Common myeloid progenitor, CD34-positive (primary cell): ENCODE results near the gene PRUNE1.

ENCODE experiments used
- CTCF ChIA-PET: fragments of 350-600 bp; sonication (Branson Sonifier 250); formaldehyde crosslinking; loops from one replicate; lab custom pipeline; 2021; ENCODE audit warnings: antibody characterized with exemption; lab: Charles Lee
- POLR2A ChIA-PET: fragments of 350-600 bp; sonication (Branson Sonifier 250); formaldehyde crosslinking; loops from one replicate; lab custom pipeline; 2021; ENCODE audit warnings: antibody characterized with exemption; lab: Charles Lee
- DNase-seq, 3 donors: peaks; one replicate each; pipeline versions ENCODE4 v3.0.0 to v3.0.0-alpha.2; 2013
- H3K27ac ChIP-seq, 2 experiments: 1 replicate in 1 of 2; 2 replicates in 1 of 2; pipeline ENCODE4 v1.7.0; 2013; ENCODE audit warnings: inconsistent platforms in 2 of 2, low read length in 2 of 2, mild to moderate bottlenecking in 2 of 2, low read depth in 1 of 2, moderate library complexity in 1 of 2; ENCODE audit not compliant: severe bottlenecking in 2 of 2, insufficient read depth in 1 of 2, poor library complexity in 1 of 2
- H3K27me3 ChIP-seq, 5 experiments: replicated peaks in 2 of 5; 1 replicate in 3 of 5; 2 replicates in 2 of 5; pipeline versions ENCODE4 v1.6.1 to v1.7.0; 2013; ENCODE audit warnings: low read length in 4 of 5, mild to moderate bottlenecking in 2 of 5, moderate library complexity in 2 of 5, inconsistent platforms in 1 of 5; ENCODE audit not compliant: insufficient read depth in 5 of 5, control insufficient read depth in 4 of 5
- H3K36me3 ChIP-seq, 4 experiments: 1 replicate in 2 of 4; 2 replicates in 2 of 4; pipeline versions ENCODE4 v1.6.1 to v1.7.0; 2013; ENCODE audit warnings: low read length in 3 of 4, control low read depth in 1 of 4, mild to moderate bottlenecking in 1 of 4; ENCODE audit not compliant: control insufficient read depth in 4 of 4, insufficient read depth in 4 of 4
- H3K4me1 ChIP-seq, 4 experiments: 1 replicate in 3 of 4; 2 replicates in 1 of 4; pipeline versions ENCODE4 v1.6.1 to v1.7.1; 2013; ENCODE audit warnings: low read length in 3 of 4, mild to moderate bottlenecking in 3 of 4, control low read depth in 1 of 4, inconsistent platforms in 1 of 4, moderate library complexity in 1 of 4; ENCODE audit not compliant: control insufficient read depth in 4 of 4, insufficient read depth in 4 of 4; ENCODE audit errors: control extremely low read depth in 1 of 4
- H3K4me3 ChIP-seq, 7 experiments: 1 replicate in 4 of 7; 2 replicates in 3 of 7; pipeline versions ENCODE4 v1.5.1 to v1.7.0; 2013; ENCODE audit warnings: mild to moderate bottlenecking in 7 of 7, low read length in 6 of 7, moderate library complexity in 6 of 7, inconsistent platforms in 2 of 7, low read depth in 2 of 7, control low read depth in 1 of 7; ENCODE audit not compliant: insufficient read depth in 4 of 7, control insufficient read depth in 1 of 7; ENCODE audit errors: extremely low read depth in 1 of 7
- H3K9me3 ChIP-seq, 5 experiments: 1 replicate in 4 of 5; 2 replicates in 1 of 5; pipeline versions ENCODE4 v1.6.1 to v1.7.1; 2013; ENCODE audit warnings: low read length in 4 of 5, mild to moderate bottlenecking in 2 of 5, inconsistent platforms in 1 of 5, low read depth in 1 of 5, moderate library complexity in 1 of 5; ENCODE audit not compliant: control insufficient read depth in 4 of 5, insufficient read depth in 2 of 5; ENCODE audit errors: control extremely low read depth in 1 of 5
- WGBS: methylation state at CpG from one replicate; pipeline ENCODE4 v1.1.5; 2013; ENCODE audit not compliant: insufficient coverage; 5-methylcytosine and 5-hydroxymethylcytosine counted together

Gene PRUNE1

GRCh38 chr1:151009674-151010345 lies 1.6 kb downstream of the PRUNE1 start:
- H3K9me3 ChIP-seq: no peaks in the 10 kb centered on the region
- ChIA-PET CTCF (interaction anchor here (1.1 to 1.7 kb wide), 3 partner anchors 11 to 30 kb away, joined by 3 to 7 read pairs (median 7); no protein-coding TSS in a partner anchor), POLR2A (no interaction called here)
- peak overlapping the region in 2 of 7 experiments; percentile 87 to 88 for H3K4me3 ChIP-seq
- no peaks in the 10 kb centered on the region for H3K27me3 ChIP-seq
- peaks cover 33 to 89% (median 76%) of the 10 kb centered on the region in 4 experiments for H3K4me1 ChIP-seq
- H3K27ac ChIP-seq: peak overlapping the region in 1 of 2 experiments; percentile 98
- DNase-seq: no peak
- H3K36me3 ChIP-seq: no peaks in the 10 kb centered on the region
- 98% methylated on average over 7 of the region's 8 CpGs for WGBS

DNA sequence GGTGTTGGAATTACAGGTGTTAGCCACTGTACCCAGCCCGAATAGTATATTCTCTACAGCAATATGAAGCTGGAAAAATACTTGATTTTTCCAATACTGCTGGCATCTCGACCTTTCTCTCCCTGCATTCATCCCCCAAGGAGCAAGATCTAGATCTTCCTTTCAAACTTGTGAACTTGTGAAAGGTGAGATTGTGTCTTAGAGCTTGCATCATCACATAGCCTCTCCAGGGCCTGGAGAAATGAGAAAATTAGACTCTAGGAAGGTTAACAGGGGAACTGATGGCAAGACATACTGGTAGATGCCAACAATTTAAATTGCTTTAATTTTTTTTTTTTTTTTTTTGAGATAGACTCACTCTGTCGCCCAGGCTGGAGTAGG lies 2.1 kb downstream of the PRUNE1 start:
- Histone ChIP-seq H3K4me3 (no peak overlapping the region), H3K4me1 (peaks cover 32 to 84% (median 71%) of the 10 kb centered on the region in 4 experiments), H3K27me3 (no peaks in the 10 kb centered on the region), H3K9me3 (no peaks in the 10 kb centered on the region), H3K36me3 (no peaks in the 10 kb centered on the region), H3K27ac (peak overlapping the region in 1 of 2 experiments; percentile 27)
- no peak for DNase-seq
- WGBS: 100% methylated on average over 1 of the region's 3 CpGs
- ChIA-PET POLR2A (no interaction called here), CTCF (interaction anchor here (1.4 kb wide), 1 partner anchor 12 kb away, joined by 3 read pairs; no protein-coding TSS in a partner anchor)

DNA sequence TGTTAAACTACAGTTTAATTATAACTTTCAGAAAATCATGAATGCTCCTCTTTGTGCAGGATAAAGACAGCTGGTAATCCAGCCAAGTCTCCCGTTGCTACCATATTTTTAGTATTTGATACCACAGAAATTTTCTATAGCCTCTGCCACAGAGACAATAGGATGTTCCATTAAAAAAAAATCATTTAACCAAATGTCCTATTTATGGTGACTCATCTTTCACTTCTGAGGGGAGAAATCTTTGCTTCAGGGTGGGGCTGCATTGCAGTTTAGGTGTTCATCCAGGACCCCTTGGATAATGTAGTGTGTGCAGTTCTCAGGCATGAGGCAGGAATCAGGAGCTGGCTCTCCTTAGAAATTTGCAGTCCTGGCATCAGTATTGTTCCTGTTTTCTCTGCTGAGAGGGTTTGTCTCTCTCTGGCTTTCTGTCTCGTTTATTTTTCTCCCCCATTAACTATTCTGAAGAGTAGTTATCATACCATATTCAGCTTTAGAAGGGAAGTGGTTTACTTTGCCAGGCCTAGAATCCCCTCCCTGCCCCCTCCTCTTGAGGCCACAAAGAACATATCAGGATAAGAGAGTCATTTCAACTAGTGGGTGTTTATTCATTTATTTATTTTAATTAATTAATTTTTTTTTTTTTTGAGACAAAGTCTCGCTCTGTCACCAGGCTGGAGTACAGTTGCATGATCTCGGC lies 3.1 kb downstream of the PRUNE1 start:
- Histone ChIP-seq H3K27ac (peak overlapping the region; percentile 30 to 45), H3K36me3 (no peaks in the 10 kb centered on the region), H3K4me3 (peak overlapping the region in 3 of 7 experiments; percentile 1 to 42 (median 12)), H3K4me1 (peaks cover 27 to 74% (median 61%) of the 10 kb centered on the region in 4 experiments), H3K27me3 (no peaks in the 10 kb centered on the region), H3K9me3 (no peaks in the 10 kb centered on the region)
- ChIA-PET POLR2A (interaction anchor here (0.6 to 0.7 kb wide), 2 partner anchors 240 to 246 kb away, joined by 4 to 5 read pairs; partner anchors contain the start of gene CTSS), CTCF (interaction anchor here (0.7 to 1.9 kb wide), 5 partner anchors 13 to 60 kb away, joined by 3 to 7 read pairs (median 4); no protein-coding TSS in a partner anchor)
- 71% methylated on average over 1 of the region's 4 CpGs for WGBS
- DNase-seq: peak in 2 of 3 donors; percentile 80 to 85

- Histone ChIP-seq H3K4me1 (peaks cover 21 to 58% (median 46%) of the 10 kb centered on the region in 4 experiments), H3K27me3 (no peaks in the 10 kb centered on the region), H3K9me3 (no peaks in the 10 kb centered on the region), H3K27ac (peak overlapping the region in 1 of 2 experiments; percentile 59), H3K4me3 (no peak overlapping the region), H3K36me3 (peaks cover 0 to 5% (median 2%) of the 10 kb centered on the region in 4 experiments)
- WGBS: 96% methylated on average over 11 of the region's 14 CpGs
- POLR2A ChIA-PET: no interaction called here
- no peak for DNase-seq
- CTCF ChIA-PET: interaction anchor here (1.0 to 1.9 kb wide), 3 partner anchors 11 to 31 kb away, joined by 3 to 7 read pairs (median 3); partner anchors contain the start of gene ANXA9
These were observed 4.6 kb downstream of the PRUNE1 start for GRCh38 chr1:151012684-151013471.

DNA sequence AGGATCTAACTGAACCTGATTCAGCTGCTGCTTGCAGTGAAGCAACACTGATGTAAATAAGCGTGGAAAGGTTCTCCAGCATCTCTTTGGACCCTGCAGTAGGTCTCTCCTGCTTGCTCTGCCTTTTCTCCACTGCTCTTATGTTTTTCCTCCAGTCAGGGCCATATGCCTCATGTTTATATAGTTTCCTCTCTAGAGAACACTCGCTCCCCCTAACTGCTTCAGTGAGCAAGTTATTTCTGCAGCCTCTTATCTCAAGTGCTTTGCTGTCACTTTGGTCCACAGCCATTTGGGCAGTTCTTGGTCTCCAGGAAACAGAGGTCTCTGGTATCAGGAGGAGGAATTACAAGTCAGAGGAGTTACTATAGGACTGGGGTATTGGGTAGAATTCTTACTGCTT lies 5.3 kb downstream of the PRUNE1 start:
- peak overlapping the region in 1 of 2 experiments; percentile 32 for H3K27ac ChIP-seq
- CTCF ChIA-PET: no interaction called here

DNA sequence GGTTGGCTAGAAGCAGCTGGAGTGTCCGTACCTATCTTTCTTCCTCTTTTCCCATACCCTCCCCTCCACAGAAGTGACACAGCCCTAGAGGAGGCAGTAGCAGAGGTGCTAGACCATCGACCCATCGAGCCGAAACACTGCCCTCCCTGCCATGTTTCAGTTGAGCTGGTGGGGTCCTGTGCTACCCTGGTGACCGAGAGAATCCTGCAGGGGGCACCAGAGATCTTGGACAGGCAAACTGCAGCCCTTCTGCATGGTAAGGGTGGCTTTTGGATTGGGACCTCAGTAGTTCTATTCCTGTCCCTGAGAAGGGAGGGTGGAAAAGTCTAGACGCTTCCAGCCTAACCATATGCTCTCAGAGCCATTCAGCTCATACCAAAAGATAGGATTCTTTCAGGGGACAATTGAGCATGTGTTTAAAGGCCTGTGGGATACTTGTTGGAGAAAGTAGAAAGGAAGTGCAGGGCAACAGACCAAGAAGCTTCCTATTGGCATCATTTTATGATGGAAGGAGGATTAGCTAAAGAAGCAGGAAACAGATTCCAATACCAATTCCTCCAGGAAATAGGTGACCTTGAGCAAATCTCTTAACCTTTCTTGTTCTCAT lies 16.4 kb downstream of the PRUNE1 start:
- ChIA-PET CTCF (interaction anchor here (0.8 to 6.8 kb wide), 27 partner anchors 9 to 221 kb away, joined by 3 to 54 read pairs (median 4); partner anchors contain the start of genes BNIPL, C1orf56, CDC42SE1 and GABPB2), POLR2A (interaction anchor here (0.6 kb wide), 1 partner anchor 75 kb away, joined by 3 read pairs; no protein-coding TSS in a partner anchor)
- H3K36me3 ChIP-seq: peaks cover 11 to 33% (median 31%) of the 10 kb centered on the region in 4 experiments
- no peak overlapping the region for H3K27ac ChIP-seq
- H3K27me3 ChIP-seq: no peaks in the 10 kb centered on the region
- peak overlapping the region in 2 of 7 experiments; percentile 25 to 29 for H3K4me3 ChIP-seq
- H3K4me1 ChIP-seq: peaks cover 0 to 4% (median 1%) of the 10 kb centered on the region in 4 experiments
- WGBS: 17% methylated on average over 1 of the region's 6 CpGs
- DNase-seq: peak; percentile 87 to 92 (median 88)
- no peaks in the 10 kb centered on the region for H3K9me3 ChIP-seq

More for the DNA sequence above, 5.3 kb downstream of the PRUNE1 start:
- Histone ChIP-seq H3K4me3 (no peak overlapping the region), H3K4me1 (peaks cover 19 to 55% (median 43%) of the 10 kb centered on the region in 4 experiments), H3K36me3 (peaks cover 0 to 9% (median 6%) of the 10 kb centered on the region in 4 experiments), H3K27me3 (no peaks in the 10 kb centered on the region), H3K9me3 (no peaks in the 10 kb centered on the region)
- DNase-seq: peak in 2 of 3 donors; percentile 71 to 84
- 32% methylated on average over 2 of the region's 2 CpGs for WGBS
- POLR2A ChIA-PET: no interaction called here
